GM12801 (cell line): Measurements from ENCODE around the gene FASLG.

ENCODE experiments used
- TF ChIP-seq, protein P1 (sequence below): IDR thresholded peaks from one replicate; pipeline ENCODE4 v1.5.1; 2011; ENCODE audit warnings: control low read depth; ENCODE audit not compliant: insufficient read length; ENCODE audit errors: extremely low read depth

FASLG gene

DNA sequence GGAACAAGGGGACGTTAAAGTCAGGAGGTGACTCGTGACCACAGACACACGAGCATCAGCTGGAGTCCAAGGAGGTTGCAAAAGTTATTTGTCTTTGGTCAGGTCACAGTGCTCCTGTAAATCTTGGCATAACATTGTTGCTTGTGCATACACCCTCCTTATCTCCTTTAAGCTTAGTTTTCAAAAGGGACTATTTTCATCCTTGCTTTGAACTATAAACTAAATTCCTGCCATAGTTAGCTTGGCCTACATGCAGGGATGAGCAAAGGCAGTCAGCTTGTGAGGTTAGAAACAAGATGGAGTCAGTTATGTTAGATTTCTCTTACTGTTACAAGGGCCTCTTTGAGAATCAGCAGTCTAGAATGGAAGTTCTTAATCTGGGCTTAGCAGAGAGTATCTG, 28.0 kb upstream of the FASLG start:
- TF ChIP-seq, protein P1, sequence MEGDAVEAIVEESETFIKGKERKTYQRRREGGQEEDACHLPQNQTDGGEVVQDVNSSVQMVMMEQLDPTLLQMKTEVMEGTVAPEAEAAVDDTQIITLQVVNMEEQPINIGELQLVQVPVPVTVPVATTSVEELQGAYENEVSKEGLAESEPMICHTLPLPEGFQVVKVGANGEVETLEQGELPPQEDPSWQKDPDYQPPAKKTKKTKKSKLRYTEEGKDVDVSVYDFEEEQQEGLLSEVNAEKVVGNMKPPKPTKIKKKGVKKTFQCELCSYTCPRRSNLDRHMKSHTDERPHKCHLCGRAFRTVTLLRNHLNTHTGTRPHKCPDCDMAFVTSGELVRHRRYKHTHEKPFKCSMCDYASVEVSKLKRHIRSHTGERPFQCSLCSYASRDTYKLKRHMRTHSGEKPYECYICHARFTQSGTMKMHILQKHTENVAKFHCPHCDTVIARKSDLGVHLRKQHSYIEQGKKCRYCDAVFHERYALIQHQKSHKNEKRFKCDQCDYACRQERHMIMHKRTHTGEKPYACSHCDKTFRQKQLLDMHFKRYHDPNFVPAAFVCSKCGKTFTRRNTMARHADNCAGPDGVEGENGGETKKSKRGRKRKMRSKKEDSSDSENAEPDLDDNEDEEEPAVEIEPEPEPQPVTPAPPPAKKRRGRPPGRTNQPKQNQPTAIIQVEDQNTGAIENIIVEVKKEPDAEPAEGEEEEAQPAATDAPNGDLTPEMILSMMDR = no peak

DNA sequence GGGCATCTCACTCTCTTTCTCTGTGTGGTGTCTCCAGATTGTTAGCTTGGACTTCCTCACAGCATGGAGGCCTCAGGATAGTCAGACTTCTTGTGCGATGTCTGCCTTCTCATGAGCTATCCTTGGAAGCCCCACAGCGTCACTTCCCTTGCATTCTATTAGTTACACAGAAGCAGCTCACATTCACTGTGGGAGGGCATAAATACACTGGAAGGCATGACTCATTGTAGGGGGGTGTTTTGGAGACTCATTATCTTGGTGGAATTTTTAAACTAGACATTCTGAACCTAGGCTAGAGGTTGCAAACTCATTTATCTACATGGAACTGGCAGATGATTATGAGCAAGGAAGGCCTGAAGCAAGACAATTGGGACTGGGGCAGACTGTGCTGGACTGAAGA, 21.4 kb upstream of the FASLG start:
- TF ChIP-seq, protein P1 = no peak

DNA sequence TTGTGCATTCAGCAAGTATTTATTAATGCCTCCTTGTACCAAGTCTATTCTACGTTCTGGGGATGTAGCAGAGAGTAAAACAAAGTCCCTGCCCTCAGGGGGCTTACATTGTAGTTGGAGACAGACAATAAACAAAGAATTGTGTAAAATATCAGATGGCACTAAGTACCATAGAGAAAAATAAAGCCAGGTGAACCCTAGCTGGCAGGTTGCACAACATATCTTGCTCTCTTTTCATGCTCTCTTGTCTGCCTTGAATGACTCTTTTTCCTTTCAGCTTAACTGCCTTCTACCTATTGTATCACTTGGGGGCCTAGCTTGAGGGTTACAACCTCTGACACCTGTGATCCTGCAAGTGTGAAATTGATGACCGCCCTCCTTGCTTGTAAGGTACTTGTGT, 20.7 kb upstream of the FASLG start:
- TF ChIP-seq, protein P1 = no peak

DNA sequence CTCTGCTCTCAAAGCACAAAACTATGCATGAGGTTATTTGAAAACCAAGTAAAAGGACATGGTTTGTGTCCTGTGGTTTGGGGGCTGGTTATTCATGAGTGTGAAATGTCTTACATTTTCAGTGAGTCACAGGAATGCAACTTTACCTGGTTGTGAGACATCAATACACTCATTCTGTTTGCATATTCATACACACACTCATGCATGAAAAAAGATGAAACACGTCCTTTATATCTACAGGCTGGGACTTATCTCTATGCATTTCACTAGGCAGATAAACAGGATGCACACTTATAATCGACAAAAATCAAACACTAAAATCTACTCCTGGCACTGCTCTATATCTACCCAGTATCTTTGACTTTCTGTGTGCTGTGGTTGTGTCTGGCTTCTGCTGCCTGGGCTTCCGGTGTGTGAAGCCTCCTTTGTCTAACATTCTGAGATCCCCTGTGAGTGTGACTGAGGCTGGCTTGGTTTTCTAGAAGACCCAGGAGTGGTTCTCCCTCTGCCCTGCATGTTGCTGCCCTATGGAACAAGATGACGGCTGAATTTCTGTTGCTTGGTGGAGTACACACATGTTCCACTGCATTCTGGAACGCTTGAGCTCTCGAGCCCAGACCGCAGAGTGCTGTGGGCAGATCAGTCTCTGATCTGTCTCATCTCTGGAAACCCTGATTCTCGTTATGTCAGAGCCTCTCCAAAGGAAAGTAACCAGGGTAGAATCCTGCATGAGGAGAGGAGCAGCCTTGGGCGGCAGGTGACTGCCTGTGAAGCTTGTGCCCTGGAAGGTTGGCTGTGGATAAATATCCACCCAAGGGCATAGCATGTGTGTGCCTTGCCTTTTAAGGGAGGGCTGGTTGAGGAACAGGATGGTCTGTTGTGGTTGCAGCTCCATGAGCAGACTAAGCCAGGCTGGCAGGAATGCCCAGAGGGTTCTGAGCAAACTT, 19.7 kb upstream of the FASLG start:
- TF ChIP-seq, protein P1 = no peak

DNA sequence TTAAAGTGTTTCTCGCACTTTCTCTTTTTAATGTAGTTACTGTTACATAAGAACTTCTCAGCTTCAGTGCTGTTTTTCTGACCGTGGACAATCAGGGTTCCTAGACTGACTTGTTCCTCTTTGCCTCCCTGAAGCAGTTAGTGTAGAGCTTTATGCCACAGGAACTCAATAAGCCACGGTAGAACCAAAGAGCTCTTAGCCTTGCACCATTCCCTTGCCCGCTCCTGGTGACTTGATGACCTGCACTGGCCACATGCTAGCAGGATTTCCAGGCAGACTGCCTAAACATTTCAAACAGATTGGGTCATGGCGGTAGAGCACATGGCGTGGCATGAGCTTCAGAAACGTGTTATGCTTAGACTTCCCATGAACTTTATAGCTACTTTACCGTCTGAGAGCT, 18.8 kb upstream of the FASLG start:
- TF ChIP-seq, protein P1 = no peak

DNA sequence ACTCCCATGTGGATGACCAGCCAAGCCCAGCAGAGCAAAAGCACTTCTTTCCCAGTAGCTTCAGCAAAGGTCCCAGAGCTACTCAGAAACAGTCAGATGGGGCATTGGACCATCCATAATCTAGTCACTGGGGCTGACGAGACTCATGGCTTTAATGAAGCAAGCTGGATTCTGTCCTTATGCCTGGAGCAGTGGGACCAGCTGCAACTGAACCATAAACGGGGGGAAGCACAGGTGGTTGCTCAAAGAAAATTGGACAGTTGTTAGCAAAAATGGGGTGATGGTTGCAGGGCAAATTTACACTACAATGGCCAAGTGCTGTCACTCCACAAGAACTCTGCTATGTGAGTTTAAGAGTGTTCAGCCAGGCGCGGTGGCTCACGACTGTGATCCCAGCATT, 17.4 kb upstream of the FASLG start:
- TF ChIP-seq, protein P1 = no peak

DNA sequence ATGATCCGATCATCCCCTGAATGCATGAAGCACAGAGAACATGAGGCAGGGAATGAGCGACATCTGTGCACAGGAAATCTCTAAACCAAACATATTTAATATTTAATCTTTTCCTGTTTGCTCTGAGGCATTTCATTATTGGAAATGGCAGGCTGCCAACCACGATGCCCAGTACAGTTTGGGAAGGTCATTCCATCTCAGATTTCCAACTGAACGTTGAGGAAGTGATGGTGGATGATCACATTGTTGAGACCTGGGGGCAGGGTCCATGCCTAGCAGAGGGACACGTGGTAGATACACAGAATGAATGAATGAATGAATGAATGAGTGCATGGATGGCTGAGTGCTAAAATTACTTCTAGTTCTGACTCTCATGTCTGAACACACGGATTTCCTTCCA, 15.9 kb upstream of the FASLG start:
- TF ChIP-seq, protein P1 = no peak
